GM23248 (cell line): ENCODE measurements around the gene MYH7.

ENCODE experiments used
- EZH2 ChIP-seq: fragments of 200-600 bp; sonication (generic); IDR thresholded peaks from 2 replicates; pipeline ENCODE4 v1.6.1; 2018; ENCODE audit warnings: antibody characterized with exemption, mild to moderate bottlenecking; ENCODE audit not compliant: insufficient read depth, poor library complexity, severe bottlenecking
- EZH2phosphoT487 ChIP-seq: fragments of 200-600 bp; sonication (generic); IDR thresholded peaks from 2 replicates; pipeline ENCODE4 v1.6.1; 2018; ENCODE audit warnings: antibody characterized with exemption, moderate library complexity, mild to moderate bottlenecking, low read depth; ENCODE audit not compliant: insufficient read depth

DNA sequence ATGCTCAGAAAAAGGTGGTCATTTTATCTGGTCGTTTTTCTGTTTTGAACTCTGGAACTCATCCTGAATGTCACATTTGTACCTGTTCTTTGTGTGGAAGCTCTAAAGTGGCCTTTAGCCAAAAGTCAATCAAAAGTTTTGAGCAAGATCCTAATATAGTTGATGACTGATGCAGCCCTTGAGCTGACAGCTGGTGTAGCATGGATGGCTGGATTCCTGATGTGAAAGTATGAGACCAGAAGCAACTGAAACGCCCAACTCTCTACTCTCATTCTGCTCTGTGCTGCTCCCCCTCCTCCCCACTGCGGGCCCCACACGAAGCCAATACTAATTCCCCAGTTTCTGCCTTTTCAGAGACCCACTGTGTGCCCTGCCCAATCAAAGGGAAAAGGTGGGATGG lies 10.3 kb upstream of the MYH7 start:
- TF ChIP-seq EZH2phosphoT487: no peak
- TF ChIP-seq EZH2: no peak
